GM23338 (cell line): ENCODE results near the gene SPRR1A. TPM values are rescaled to one million over a fixed set of nuclear protein-coding genes. Genes with fewer than 3 reads are reported as not detected.

ENCODE experiments used
- ATAC-seq: fragments of 200-7000 bp; cut with Tn5 transposase; 3 replicates; pipeline ENCODE4 v1.9.1; 2020
- DNase-seq: peaks from one replicate; pipeline ENCODE4 v3.0.0-alpha.2; 2015; ENCODE audit warnings: low spot score
- H2AFZ ChIP-seq: fragments of 200-600 bp; sonication (generic); 2 replicates; pipeline ENCODE4 v1.8.0; 2016; ENCODE audit warnings: antibody characterized with exemption, mild to moderate bottlenecking, moderate library complexity
- H3F3A ChIP-seq: fragments of 200-600 bp; sonication (generic); replicated peaks from 2 replicates; pipeline ENCODE4 v1.8.0; 2017; ENCODE audit warnings: antibody characterized with exemption, mixed run types, low read depth
- H3K27ac ChIP-seq: fragments of 200-600 bp; sonication (generic); 2 replicates; pipeline ENCODE4 v1.6.1; 2016; ENCODE audit warnings: low read depth
- H3K27me3 ChIP-seq: fragments of 200-600 bp; sonication (generic); 2 replicates; pipeline ENCODE4 v1.8.0; 2016; ENCODE audit warnings: mild to moderate bottlenecking, mixed run types, moderate library complexity; ENCODE audit not compliant: insufficient read depth
- H3K36me3 ChIP-seq: fragments of 200-600 bp; sonication (generic); 2 replicates; pipeline ENCODE4 v1.8.0; 2016; ENCODE audit warnings: mild to moderate bottlenecking; ENCODE audit not compliant: insufficient read depth
- H3K4me1 ChIP-seq: fragments of 200-600 bp; sonication (generic); 2 replicates; pipeline ENCODE4 v1.8.0; 2016; ENCODE audit warnings: mild to moderate bottlenecking, moderate library complexity; ENCODE audit not compliant: insufficient read depth
- H3K4me2 ChIP-seq: fragments of 200-600 bp; sonication (generic); 2 replicates; pipeline ENCODE4 v1.7.1; 2017; ENCODE audit warnings: mixed run types
- H3K4me3 ChIP-seq: fragments of 200-600 bp; sonication (generic); 2 replicates; pipeline ENCODE4 v1.6.1; 2016; ENCODE audit warnings: mixed run types
- H3K79me2 ChIP-seq: fragments of 200-600 bp; sonication (generic); replicated peaks from 2 replicates; pipeline ENCODE4 v1.8.0; 2017; ENCODE audit warnings: mild to moderate bottlenecking; ENCODE audit not compliant: insufficient read depth
- H3K9me2 ChIP-seq: fragments of 200-600 bp; sonication (generic); 2 replicates; pipeline ENCODE4 v1.8.0; 2017; ENCODE audit not compliant: insufficient read depth
- H4K20me1 ChIP-seq: fragments of 200-600 bp; sonication (generic); replicated peaks from 2 replicates; pipeline ENCODE4 v1.8.0; 2017; ENCODE audit warnings: mild to moderate bottlenecking; ENCODE audit not compliant: insufficient read depth
- H3K27ac Mint-ChIP-seq: 2 replicates; pipeline ENCODE4 v1.8.0; 2020; ENCODE audit warnings: inconsistent platforms, mild to moderate bottlenecking, moderate library complexity, mixed read lengths
- H3K27me3 Mint-ChIP-seq: 3 replicates; pipeline ENCODE4 v1.8.0; 2022; ENCODE audit warnings: low read depth, mild to moderate bottlenecking, moderate library complexity, mixed read lengths, inconsistent platforms; ENCODE audit not compliant: insufficient read depth, poor library complexity
- H3K36me3 Mint-ChIP-seq: 3 replicates; pipeline ENCODE4 v1.8.0; 2021; ENCODE audit warnings: low read depth, mild to moderate bottlenecking, inconsistent platforms, moderate library complexity, mixed read lengths
- H3K4me1 Mint-ChIP-seq: 3 replicates; pipeline ENCODE4 v1.8.0; 2020; ENCODE audit warnings: mild to moderate bottlenecking, inconsistent platforms, mixed read lengths
- H3K4me3 Mint-ChIP-seq: 3 replicates; pipeline ENCODE4 v1.8.0; 2021; ENCODE audit warnings: moderate library complexity, mild to moderate bottlenecking, inconsistent platforms, mixed read lengths
- H3K9me3 Mint-ChIP-seq: 3 replicates; pipeline ENCODE4 v1.8.0; 2020; ENCODE audit warnings: moderate library complexity, mild to moderate bottlenecking, inconsistent platforms, mixed read lengths
- CREB1 ChIP-seq: fragments of 250-450 bp; sonication (Bioruptor Pico); IDR thresholded peaks from 2 replicates; pipeline ENCODE4 v1.5.0; 2020; ENCODE audit warnings: low read depth, mild to moderate bottlenecking, moderate library complexity
- CTCF ChIP-seq, 2 experiments: fragments of 200-600 bp in 1 of 2; sonication (generic) in 1 of 2; conservative IDR thresholded peaks; 2 replicates each; pipeline versions ENCODE4 v1.5.1 to v1.6.1; 2016 to 2017; ENCODE audit warnings: antibody characterized with exemption in 2 of 2, low read depth in 2 of 2, mild to moderate bottlenecking in 2 of 2, moderate library complexity in 1 of 2
- ETS1 ChIP-seq: IDR thresholded peaks from 2 replicates; pipeline ENCODE4 v1.6.1; 2016; ENCODE audit warnings: antibody characterized with exemption
- EZH2 ChIP-seq: fragments of 200-600 bp; sonication (generic); IDR thresholded peaks from one replicate; pipeline ENCODE4 v1.8.0; 2017; ENCODE audit warnings: antibody characterized with exemption, mild to moderate bottlenecking, low read depth; ENCODE audit not compliant: unreplicated experiment
- EZH2phosphoT487 ChIP-seq: fragments of 200-600 bp; sonication (generic); IDR thresholded peaks from one replicate; pipeline ENCODE4 v1.8.1; 2018; ENCODE audit warnings: antibody characterized with exemption; ENCODE audit not compliant: unreplicated experiment
- JUNB ChIP-seq: IDR thresholded peaks from one replicate; pipeline ENCODE4 v1.6.1; 2016; ENCODE audit warnings: antibody characterized with exemption; ENCODE audit not compliant: unreplicated experiment
- NANOG ChIP-seq: IDR thresholded peaks from 2 replicates; pipeline ENCODE4 v1.6.1; 2016; ENCODE audit warnings: antibody characterized with exemption, borderline replicate concordance
- POLR2AphosphoS5 ChIP-seq: IDR thresholded peaks from 2 replicates; pipeline ENCODE4 v1.6.1; 2016; ENCODE audit warnings: antibody characterized with exemption, low read depth
- REST ChIP-seq: IDR thresholded peaks from one replicate; pipeline ENCODE4 v1.6.1; 2018; ENCODE audit warnings: antibody characterized with exemption; ENCODE audit not compliant: unreplicated experiment
- STAT1 ChIP-seq: IDR thresholded peaks from one replicate; pipeline ENCODE4 v1.6.1; 2016; ENCODE audit warnings: antibody characterized with exemption; ENCODE audit not compliant: unreplicated experiment
- ZNF114 ChIP-seq: fragments of 250-450 bp; sonication (Bioruptor Pico); IDR thresholded peaks from 2 replicates; pipeline ENCODE4 v1.5.0; 2020; ENCODE audit warnings: mild to moderate bottlenecking, moderate library complexity
- ZNF331 ChIP-seq: fragments of 250-450 bp; sonication (Bioruptor Pico); IDR thresholded peaks from 2 replicates; pipeline ENCODE4 v1.5.0; 2020; ENCODE audit warnings: low read depth, mild to moderate bottlenecking, moderate library complexity
- ZNF462 ChIP-seq: fragments of 250-450 bp; sonication (Bioruptor Pico); IDR thresholded peaks from 2 replicates; pipeline ENCODE4 v1.5.0; 2020; ENCODE audit warnings: mild to moderate bottlenecking, moderate library complexity
- polyA plus RNA-seq: library from polyadenylated mRNA; unstranded; fragments of >200 nt; fragmentation: Nextera tagmentation; extraction: Ambion mirVana; gene quantifications from 2 replicates; pipeline ENCODE4 v1.2.1, GENCODE V29; 2016
- total RNA-seq: library from RNA; depleted of rRNA; stranded (reverse); fragments of >200 nt; shearing (Covaris generic); gene quantifications from 2 replicates; pipeline ENCODE4 v1.2.3, GENCODE V29; 2014

The SPRR1A gene
- total and polyA plus RNA-seq, 2 experiments from 2014 or later = not detected

GRCh38 chr1:153030895-153031294, 47.0 kb downstream of the SPRR1A start, which contains the start of gene SPRR1B:
SPRR1B (plus strand) TSS chr1:153031203; CDS start chr1:153032346, 1,143 bp downstream.
- H3K36me3 Mint-ChIP-seq = no peaks in the 10 kb centered on the region
- no peak for ATAC-seq

More at GRCh38 chr1:153030895-153031294, 47.0 kb downstream of the SPRR1A start, which contains the start of gene SPRR1B:
- H3K27me3 ChIP-seq = no peaks in the 10 kb centered on the region
- no peak within 1 kb of the TSS for H3K27ac ChIP-seq
- Mint-ChIP-seq H3K27me3 (no peaks in the 10 kb centered on the region), H3K9me3 (0 out of 3 replicates have a peak, but pooled peaks cover 3% of the 10 kb centered on the region), H3K4me1 (peaks cover 11% of the 10 kb centered on the region; the same call in 2 of the 3 replicates), H3K27ac (no peak within 1 kb of the TSS), H3K4me3 (no peak within 1 kb of the TSS)
- H4K20me1 ChIP-seq = no peaks in the 10 kb centered on the region
- peaks cover 4% of the 10 kb centered on the region; the same call in 1 of the 2 replicates for H3K4me1 ChIP-seq
- H3K36me3 ChIP-seq = no peaks in the 10 kb centered on the region
- TF ChIP-seq EZH2phosphoT487 (no peak), CTCF (conservative IDR thresholded peaks at IDR 0.05; ENCODE audit: low read depth in 2 of 2) (no peak), REST (no peak), ETS1 (no peak), JUNB (no peak), ZNF114 (no peak), STAT1 (no peak), ZNF462 (CRISPR knock-in tag) (no peak), NANOG (no peak), POLR2AphosphoS5 (no peak), CREB1 (no peak), ZNF331 (CRISPR knock-in tag) (no peak), EZH2 (no peak)
- H3F3A ChIP-seq = no peaks in the 10 kb centered on the region
- no peak within 1 kb of the TSS for H3K4me2 ChIP-seq
- H2AFZ ChIP-seq = no peak within 1 kb of the TSS
- no peak within 1 kb of the TSS for H3K4me3 ChIP-seq
- DNase-seq = no peak
- peaks cover 5% of the 10 kb centered on the region; the same call in 1 of the 2 replicates for H3K9me2 ChIP-seq
- H3K79me2 ChIP-seq = no peaks in the 10 kb centered on the region
